Measurements from ENCODE around the gene ZSCAN5B. TPM values are rescaled to one million over a fixed set of nuclear protein-coding genes. Genes with fewer than 3 reads are reported as not detected.

ZSCAN5B gene
- total RNA-seq, 1 experiment from 2014 or later = not detected

DNA sequence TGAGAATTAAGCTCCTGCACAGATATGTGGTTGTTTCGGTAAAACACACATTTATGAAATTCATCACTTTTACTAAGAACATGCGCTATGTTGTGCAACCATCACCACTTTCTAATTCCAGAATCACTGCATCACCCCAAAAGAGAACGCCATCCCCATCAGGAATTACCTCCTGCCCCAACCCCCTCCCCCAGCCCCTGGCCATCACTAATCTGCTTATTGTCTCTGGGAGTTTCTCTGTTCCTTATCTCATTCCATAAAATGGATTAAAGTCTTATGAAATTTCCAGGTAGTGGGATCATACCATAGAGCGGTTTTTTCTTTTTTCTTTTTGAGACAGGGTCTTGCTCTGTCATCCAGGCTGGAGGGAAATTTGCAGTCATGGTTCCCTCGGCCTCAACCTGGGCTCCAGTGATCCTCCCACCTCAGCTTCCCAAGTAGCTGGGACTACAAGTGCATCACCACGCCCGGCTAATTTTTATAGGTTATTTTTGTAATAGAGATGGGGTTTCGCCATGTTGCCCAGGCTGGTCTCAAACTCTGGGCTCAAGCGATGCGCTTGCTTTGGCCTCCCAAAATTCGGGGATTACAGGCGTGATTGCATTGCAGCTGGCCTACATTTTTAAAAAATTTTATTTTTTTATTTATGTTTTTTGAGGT lies 3.5 kb downstream of the ZSCAN5B start:
- no peak overlapping the region for H2AK5ac ChIP-seq (ENCODE audit: insufficient read length, low read length)
- H4K5ac ChIP-seq (ENCODE audit: insufficient read length, low read depth, low read length) = no peak overlapping the region
- no CpG with 5 or more reads among the region's 12 CpGs for WGBS (ENCODE audit: extremely low coverage, insufficient read length, low lambda C conversion rate)
- no peaks in the 10 kb centered on the region for H3K4me1 ChIP-seq (ENCODE audit: insufficient read depth, low read length)
- H3K9me3 ChIP-seq (ENCODE audit: control insufficient read depth, low read depth, low read length) = no peaks in the 10 kb centered on the region
- H4K8ac ChIP-seq (replicated peaks; ENCODE audit: insufficient read length, low read depth, low read length) = no peak overlapping the region
- no peak overlapping the region for H2BK20ac ChIP-seq (ENCODE audit: low read depth, low read length, poor library complexity, severe bottlenecking)
- no peaks in the 10 kb centered on the region for H3K27me3 ChIP-seq (ENCODE audit: insufficient read depth, low read length)
- no peak overlapping the region for H3K14ac ChIP-seq (ENCODE audit: insufficient read depth, low read length)
- H3K56ac ChIP-seq (ENCODE audit: insufficient read length, low read depth, low read length) = no peak overlapping the region
- Mint-ChIP-seq H3K9me3 (peaks cover 0 to 51% of the 10 kb centered on the region in 2 experiments; a peak in 2 of 5 replicates), H3K27me3 (ENCODE audit: low read depth) (peaks cover 12% of the 10 kb centered on the region), H3K4me1 (no peaks in the 10 kb centered on the region), H3K4me3 (no peak overlapping the region), H3K36me3 (ENCODE audit: insufficient read depth in 1 of 3, low read depth in 3 of 3) (no peaks in the 10 kb centered on the region), H3K27ac (no peak overlapping the region)
- H3K23ac ChIP-seq (ENCODE audit: insufficient read length, low read depth, low read length) = no peak overlapping the region
- TF ChIP-seq, protein P1, sequence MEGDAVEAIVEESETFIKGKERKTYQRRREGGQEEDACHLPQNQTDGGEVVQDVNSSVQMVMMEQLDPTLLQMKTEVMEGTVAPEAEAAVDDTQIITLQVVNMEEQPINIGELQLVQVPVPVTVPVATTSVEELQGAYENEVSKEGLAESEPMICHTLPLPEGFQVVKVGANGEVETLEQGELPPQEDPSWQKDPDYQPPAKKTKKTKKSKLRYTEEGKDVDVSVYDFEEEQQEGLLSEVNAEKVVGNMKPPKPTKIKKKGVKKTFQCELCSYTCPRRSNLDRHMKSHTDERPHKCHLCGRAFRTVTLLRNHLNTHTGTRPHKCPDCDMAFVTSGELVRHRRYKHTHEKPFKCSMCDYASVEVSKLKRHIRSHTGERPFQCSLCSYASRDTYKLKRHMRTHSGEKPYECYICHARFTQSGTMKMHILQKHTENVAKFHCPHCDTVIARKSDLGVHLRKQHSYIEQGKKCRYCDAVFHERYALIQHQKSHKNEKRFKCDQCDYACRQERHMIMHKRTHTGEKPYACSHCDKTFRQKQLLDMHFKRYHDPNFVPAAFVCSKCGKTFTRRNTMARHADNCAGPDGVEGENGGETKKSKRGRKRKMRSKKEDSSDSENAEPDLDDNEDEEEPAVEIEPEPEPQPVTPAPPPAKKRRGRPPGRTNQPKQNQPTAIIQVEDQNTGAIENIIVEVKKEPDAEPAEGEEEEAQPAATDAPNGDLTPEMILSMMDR (conservative IDR thresholded peaks at IDR 0.05) = no peak
- no peak overlapping the region for H2BK5ac ChIP-seq (ENCODE audit: insufficient read length, low read length)
- no peak for DNase-seq
- H3K27ac ChIP-seq (ENCODE audit: insufficient read length, low read depth, low read length) = no peak overlapping the region
- H3K18ac ChIP-seq (ENCODE audit: insufficient read length, low read depth, low read length) = no peak overlapping the region
- no peak overlapping the region for H3K4ac ChIP-seq (ENCODE audit: low read depth, low read length)
- no peak overlapping the region for H3T11ph ChIP-seq (ENCODE audit: low read length)
- H2BK12ac ChIP-seq (ENCODE audit: insufficient read length, low read depth, low read length) = no peak overlapping the region
- H2BK15ac ChIP-seq (ENCODE audit: low read depth, low read length) = no peak overlapping the region
- H3K79me1 ChIP-seq (ENCODE audit: insufficient read depth, low read depth, low read length, poor library complexity, severe bottlenecking) = no peaks in the 10 kb centered on the region
- H4K91ac ChIP-seq (ENCODE audit: insufficient read length, low read depth, low read length) = no peak overlapping the region
- no peak overlapping the region for H3K4me2 ChIP-seq (ENCODE audit: insufficient read depth, insufficient read length, low read length)
- no peak overlapping the region for H2BK120ac ChIP-seq (ENCODE audit: low read depth, low read length, poor library complexity, severe bottlenecking)
- H4K20me1 ChIP-seq (ENCODE audit: control insufficient read depth, insufficient read depth, insufficient read length) = no peaks in the 10 kb centered on the region
- H3K23me2 ChIP-seq (ENCODE audit: insufficient read length, low read depth, low read length, poor library complexity, severe bottlenecking) = no peaks in the 10 kb centered on the region
- no peak overlapping the region for H2AFZ ChIP-seq (ENCODE audit: low read length)
- H3K79me2 ChIP-seq (ENCODE audit: insufficient read depth, low read length) = no peaks in the 10 kb centered on the region
- no peak overlapping the region for H3K9ac ChIP-seq (ENCODE audit: extremely low read depth, insufficient read length, low read length)

All from H9 (cell line).